WERI-Rb-1 (cell line): ENCODE data around the gene PAX2.

Source experiments
- DNase-seq: peaks from one replicate; pipeline ENCODE4 v3.0.0-alpha.2; 2020
- H3K27ac ChIP-seq: fragments of 250-450 bp; sonication (Bioruptor Pico); 2 replicates; pipeline ENCODE4 v1.5.1; 2020; ENCODE audit warnings: mild to moderate bottlenecking, moderate library complexity
- H3K27me3 ChIP-seq: fragments of 250-450 bp; sonication (Bioruptor Pico); 2 replicates; pipeline ENCODE4 v1.5.1; 2021; ENCODE audit warnings: mild to moderate bottlenecking, low read depth, moderate library complexity; ENCODE audit not compliant: insufficient read depth, severe bottlenecking
- H3K36me3 ChIP-seq: fragments of 250-450 bp; sonication (Bioruptor Pico); 2 replicates; pipeline ENCODE4 v1.5.1; 2020; ENCODE audit warnings: mild to moderate bottlenecking, moderate library complexity
- H3K4me3 ChIP-seq: 2 replicates; pipeline ENCODE4 v1.5.1; 2011; ENCODE audit warnings: low read depth, mild to moderate bottlenecking, control low read depth, low read length
- H3K9me3 ChIP-seq: fragments of 250-450 bp; sonication (Bioruptor Pico); 2 replicates; pipeline ENCODE4 v1.5.1; 2021; ENCODE audit warnings: mild to moderate bottlenecking, moderate library complexity; ENCODE audit not compliant: severe bottlenecking
- TF ChIP-seq, protein P1 (sequence below): IDR thresholded peaks from 2 replicates; pipeline ENCODE4 v1.5.1; 2011; ENCODE audit warnings: low read depth, mild to moderate bottlenecking, control low read depth, inconsistent platforms, low read length

PAX2 gene

DNA sequence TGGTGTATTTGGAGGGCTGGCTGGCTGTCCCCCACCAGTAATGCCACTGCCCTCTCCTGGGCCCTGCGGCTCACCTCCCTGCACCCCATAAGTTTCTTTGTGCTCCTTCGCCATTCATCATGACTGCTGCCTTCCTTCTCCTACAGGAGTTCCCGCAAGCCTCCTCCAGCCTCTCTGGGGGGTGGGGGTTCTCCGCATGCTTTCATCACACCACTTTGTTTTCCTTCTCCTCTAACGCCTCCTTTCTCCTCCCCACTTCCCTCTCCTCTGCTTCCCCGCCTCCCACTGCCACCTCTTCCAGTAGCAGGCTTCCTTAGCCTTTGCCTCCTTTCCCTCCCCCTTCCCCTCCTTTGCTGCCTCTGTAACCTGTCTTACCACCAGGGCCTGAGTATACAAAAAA lies 58.1 kb downstream of the PAX2 start:
- Histone ChIP-seq H3K27ac (no peak overlapping the region), H3K27me3 (peaks cover 94% of the 10 kb centered on the region), H3K4me3 (no peak overlapping the region), H3K9me3 (peaks cover 3% of the 10 kb centered on the region), H3K36me3 (no peaks in the 10 kb centered on the region)
- TF ChIP-seq, protein P1, sequence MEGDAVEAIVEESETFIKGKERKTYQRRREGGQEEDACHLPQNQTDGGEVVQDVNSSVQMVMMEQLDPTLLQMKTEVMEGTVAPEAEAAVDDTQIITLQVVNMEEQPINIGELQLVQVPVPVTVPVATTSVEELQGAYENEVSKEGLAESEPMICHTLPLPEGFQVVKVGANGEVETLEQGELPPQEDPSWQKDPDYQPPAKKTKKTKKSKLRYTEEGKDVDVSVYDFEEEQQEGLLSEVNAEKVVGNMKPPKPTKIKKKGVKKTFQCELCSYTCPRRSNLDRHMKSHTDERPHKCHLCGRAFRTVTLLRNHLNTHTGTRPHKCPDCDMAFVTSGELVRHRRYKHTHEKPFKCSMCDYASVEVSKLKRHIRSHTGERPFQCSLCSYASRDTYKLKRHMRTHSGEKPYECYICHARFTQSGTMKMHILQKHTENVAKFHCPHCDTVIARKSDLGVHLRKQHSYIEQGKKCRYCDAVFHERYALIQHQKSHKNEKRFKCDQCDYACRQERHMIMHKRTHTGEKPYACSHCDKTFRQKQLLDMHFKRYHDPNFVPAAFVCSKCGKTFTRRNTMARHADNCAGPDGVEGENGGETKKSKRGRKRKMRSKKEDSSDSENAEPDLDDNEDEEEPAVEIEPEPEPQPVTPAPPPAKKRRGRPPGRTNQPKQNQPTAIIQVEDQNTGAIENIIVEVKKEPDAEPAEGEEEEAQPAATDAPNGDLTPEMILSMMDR = no peak
- DNase-seq = no peak

DNA sequence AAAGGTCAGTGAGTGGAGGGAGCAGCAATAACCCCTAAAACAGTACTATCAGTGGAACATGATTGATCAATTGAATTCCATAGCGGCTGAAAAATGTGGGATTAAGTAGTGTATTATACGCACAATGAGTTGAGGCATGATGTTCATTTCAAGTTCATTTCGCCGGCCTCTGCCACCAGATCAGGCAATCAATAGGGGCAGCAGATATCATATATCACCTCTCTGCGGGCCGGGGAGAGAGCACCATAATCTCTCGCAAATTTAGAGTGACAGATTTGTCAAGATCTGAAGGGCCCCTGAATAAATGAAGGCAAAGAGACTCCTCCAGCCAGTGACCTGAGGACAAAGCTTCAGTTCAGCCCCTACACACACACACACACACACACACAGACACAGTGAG lies 58.5 kb downstream of the PAX2 start:
- Histone ChIP-seq H3K4me3 (no peak overlapping the region), H3K36me3 (no peaks in the 10 kb centered on the region), H3K9me3 (peaks cover 3% of the 10 kb centered on the region), H3K27ac (no peak overlapping the region), H3K27me3 (peaks cover 94% of the 10 kb centered on the region)
- no peak for DNase-seq
- TF ChIP-seq, protein P1 = no peak

DNA sequence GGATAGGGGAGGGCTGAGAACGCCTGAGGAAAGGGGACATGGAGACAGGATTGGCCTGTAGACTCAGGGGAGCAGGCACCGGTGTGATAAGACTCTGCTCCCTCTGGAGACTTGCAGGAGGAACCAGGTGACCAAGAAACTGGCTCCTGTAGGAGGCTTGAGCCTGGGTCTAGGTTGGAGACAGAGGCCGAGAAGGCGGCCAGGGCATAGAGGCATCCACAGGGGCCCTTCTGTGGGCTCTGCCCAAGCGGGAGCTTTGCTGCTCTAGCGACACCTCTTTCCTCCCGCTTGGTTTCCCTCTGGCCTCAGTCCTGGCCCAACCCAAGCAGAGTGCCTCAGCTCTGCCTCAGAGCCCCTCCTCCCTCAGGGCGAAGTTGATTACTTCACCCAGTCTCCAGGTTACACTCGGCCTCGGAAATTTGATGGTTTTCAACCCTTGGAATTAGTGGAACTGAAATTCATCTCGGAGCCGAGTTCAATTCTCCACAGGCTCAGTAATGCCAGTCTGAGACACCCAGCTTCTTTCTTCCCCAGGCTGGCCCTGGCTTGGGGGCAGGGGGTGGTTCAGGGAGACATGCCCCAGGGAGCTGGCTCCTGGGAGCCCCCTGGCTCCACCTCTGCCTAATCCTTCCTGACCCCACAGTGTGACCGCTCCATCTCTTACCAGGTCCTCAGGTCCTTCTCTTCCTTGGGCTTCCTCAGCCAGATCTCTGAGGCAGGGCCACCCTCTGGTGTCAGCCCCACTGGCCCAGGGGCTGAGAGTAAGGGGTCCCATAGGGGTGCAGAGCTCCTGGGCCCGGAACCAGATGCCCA lies 60.4 kb downstream of the PAX2 start:
- Histone ChIP-seq H3K27me3 (peaks cover 97% of the 10 kb centered on the region), H3K36me3 (no peaks in the 10 kb centered on the region), H3K9me3 (peaks cover 3% of the 10 kb centered on the region), H3K27ac (no peak overlapping the region), H3K4me3 (no peak overlapping the region)
- TF ChIP-seq, protein P1 = no peak
- no peak for DNase-seq

DNA sequence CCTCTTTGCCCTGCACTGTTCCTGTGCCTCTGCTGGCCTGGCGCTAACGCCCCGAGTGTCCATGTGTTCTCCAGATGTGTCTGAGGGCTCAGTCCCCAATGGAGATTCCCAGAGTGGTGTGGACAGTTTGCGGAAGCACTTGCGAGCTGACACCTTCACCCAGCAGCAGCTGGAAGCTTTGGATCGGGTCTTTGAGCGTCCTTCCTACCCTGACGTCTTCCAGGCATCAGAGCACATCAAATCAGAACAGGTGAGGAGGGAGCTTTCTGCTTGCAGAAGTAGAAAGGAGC lies 60.9 kb downstream of the PAX2 start:
- no peak for DNase-seq
- H3K36me3 ChIP-seq = no peaks in the 10 kb centered on the region
- H3K27me3 ChIP-seq = peaks cover 97% of the 10 kb centered on the region
- TF ChIP-seq, protein P1 = no peak
- H3K4me3 ChIP-seq = no peak overlapping the region
- no peak overlapping the region for H3K27ac ChIP-seq
- no peaks in the 10 kb centered on the region for H3K9me3 ChIP-seq

DNA sequence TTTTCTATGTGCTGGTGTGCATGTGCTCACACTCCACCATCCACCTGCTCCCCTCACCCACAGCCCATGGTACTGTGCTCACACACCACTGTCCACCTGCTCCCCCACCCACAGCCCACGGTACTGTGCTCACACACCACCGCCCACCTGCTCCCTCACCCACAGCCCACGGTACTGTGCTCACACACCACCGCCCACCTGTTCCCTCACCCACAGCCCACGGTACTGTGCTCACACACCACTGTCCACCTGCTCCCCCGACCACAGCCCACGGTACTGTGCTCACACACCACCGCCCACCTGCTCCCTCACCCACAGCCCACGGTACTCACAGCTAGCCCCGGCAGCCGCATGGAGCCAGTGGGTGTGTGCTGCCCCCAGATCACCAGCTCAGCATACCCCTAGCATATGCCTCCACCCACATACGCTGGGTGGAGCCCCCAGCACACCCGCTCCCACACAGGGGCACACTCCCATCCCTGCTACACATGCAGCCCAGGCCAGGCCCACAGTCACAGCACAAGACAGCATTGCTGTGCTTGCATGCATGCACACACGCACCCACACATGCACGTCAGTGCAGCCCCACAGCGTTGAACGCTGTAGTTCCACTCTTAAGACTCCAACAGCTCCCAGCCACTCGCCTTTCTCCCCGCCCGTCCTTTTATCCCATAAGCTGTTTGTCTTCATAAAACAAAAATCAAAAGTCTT lies 62.0 kb downstream of the PAX2 start:
- H3K27me3 ChIP-seq = peaks cover 97% of the 10 kb centered on the region

More for the DNA sequence above, 62.0 kb downstream of the PAX2 start:
- Histone ChIP-seq H3K27ac (no peak overlapping the region), H3K4me3 (no peak overlapping the region), H3K9me3 (no peaks in the 10 kb centered on the region), H3K36me3 (no peaks in the 10 kb centered on the region)
- TF ChIP-seq, protein P1 = no peak
- no peak for DNase-seq
